RWPE1 (cell line): ENCODE results near the gene PDE4D.

Experiments used
- CTCF ChIA-PET: fragments of 350-600 bp; sonication (Branson Sonifier 250); formaldehyde crosslinking; extraction: SDS; loops from one replicate; lab custom pipeline; 2021; lab: Yijun Ruan, JAX
- POLR2A ChIA-PET: fragments of 400-600 bp; formaldehyde crosslinking; extraction: SDS; loops from one replicate; lab custom pipeline; 2020; ENCODE audit warnings: antibody characterized with exemption; ENCODE audit not compliant: low non-redundant PET; lab: Yijun Ruan, JAX
- DNase-seq: peaks from one replicate; pipeline ENCODE4 v3.0.0; 2012; ENCODE audit warnings: low spot score
- H3K27ac ChIP-seq: fragments of 450-650 bp; 2 replicates; pipeline ENCODE4 v1.5.1; 2017
- CTCF ChIP-seq: fragments of 450-650 bp; conservative IDR thresholded peaks from 2 replicates; pipeline ENCODE4 v1.5.1; 2017; ENCODE audit warnings: low read depth, mild to moderate bottlenecking

PDE4D gene

DNA sequence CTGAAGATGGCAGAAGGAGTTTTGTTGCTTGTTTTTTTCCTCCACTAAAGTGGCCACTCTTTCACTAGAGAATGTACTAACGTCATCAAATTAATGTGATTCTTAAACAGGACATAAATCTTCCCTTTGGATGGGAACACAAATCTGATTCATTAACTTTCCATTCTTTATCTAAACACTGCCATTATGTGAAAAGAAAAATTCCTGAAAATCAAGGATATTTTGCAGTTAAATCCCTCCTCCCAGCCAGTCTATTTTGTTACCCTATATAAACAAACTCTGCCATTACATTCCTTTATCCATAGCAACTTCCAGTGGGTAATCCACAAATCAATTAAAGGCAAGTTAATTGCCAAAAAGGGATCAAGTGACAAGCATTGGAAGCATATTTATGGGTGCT lies 546.5 kb downstream of the PDE4D start:
- DNase-seq, result no peak
- ChIA-PET POLR2A (no interaction called here), CTCF (interaction anchor here (1.0 kb wide), 1 partner anchor 11 kb away, joined by 4 read pairs; no protein-coding TSS in a partner anchor)
- no peak for TF ChIP-seq CTCF
- H3K27ac ChIP-seq, result no peak overlapping the region

DNA sequence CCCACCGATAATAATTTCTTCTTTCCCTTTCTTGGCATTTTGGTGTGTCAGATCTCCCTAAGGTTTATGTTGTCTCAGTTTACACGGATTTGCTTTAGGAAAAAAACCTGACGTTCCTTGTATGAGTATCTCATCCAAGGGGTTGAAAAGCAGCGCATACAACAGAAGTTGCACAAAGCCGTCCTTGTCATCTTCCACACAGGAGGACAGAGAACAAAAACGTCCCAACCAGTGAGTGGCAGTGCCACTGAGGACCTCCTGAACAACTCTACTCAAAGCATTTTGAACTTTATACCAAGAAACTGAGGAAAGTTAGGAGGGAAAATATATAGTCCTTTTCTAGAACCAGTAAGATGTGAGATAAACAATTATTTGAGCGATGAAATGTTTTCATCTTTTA lies 547.0 kb downstream of the PDE4D start:
- no peak for TF ChIP-seq CTCF
- H3K27ac ChIP-seq, result no peak overlapping the region
- CTCF ChIA-PET, result interaction anchor here (0.6 kb wide), 1 partner anchor 87 kb away, joined by 3 read pairs; no protein-coding TSS in a partner anchor

GRCh38 chr5:59342181-59342580 lies 551.3 kb downstream of the PDE4D start:
- CTCF ChIA-PET, result interaction anchor here (0.6 to 0.7 kb wide), 3 partner anchors 64 to 78 kb away, joined by 3 to 5 read pairs (median 3); no protein-coding TSS in a partner anchor
- POLR2A ChIA-PET, result no interaction called here

More for the DNA sequence above, 547.0 kb downstream of the PDE4D start:
- no peak for DNase-seq
- POLR2A ChIA-PET, result no interaction called here

GRCh38 chr5:59341760-59342159 lies 551.8 kb downstream of the PDE4D start:
- no peak for TF ChIP-seq CTCF
- no peak overlapping the region for H3K27ac ChIP-seq
- DNase-seq, result no peak
- POLR2A ChIA-PET, result no interaction called here
- CTCF ChIA-PET, result interaction anchor here (0.7 kb wide), 1 partner anchor 63 kb away, joined by 3 read pairs; no protein-coding TSS in a partner anchor

More at GRCh38 chr5:59342181-59342580, 551.3 kb downstream of the PDE4D start:
- no peak for DNase-seq
- no peak overlapping the region for H3K27ac ChIP-seq
- no peak for TF ChIP-seq CTCF

DNA sequence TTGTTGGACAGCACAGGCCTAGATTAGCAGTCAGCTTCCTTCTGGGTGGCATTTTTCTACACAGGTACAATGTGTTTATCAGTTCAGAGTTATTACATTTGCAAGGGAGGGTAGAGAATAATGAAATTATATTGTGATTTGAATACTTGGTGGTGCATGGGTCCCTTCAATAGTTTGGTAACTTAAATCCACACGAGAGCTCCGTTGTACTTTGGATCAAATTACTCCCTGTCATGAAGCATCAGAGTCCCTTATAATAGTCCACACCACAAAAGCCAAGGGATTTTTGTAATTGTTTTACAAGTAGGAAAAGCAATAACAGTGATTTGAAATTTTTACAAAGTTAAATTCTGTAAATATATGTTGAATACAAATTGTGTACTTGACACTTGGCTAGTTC lies 552.4 kb downstream of the PDE4D start:
- POLR2A ChIA-PET, result no interaction called here
- CTCF ChIA-PET, result no interaction called here

GRCh38 chr5:59340637-59341036 lies 552.9 kb downstream of the PDE4D start:
- POLR2A ChIA-PET, result no interaction called here
- no peak for DNase-seq
- H3K27ac ChIP-seq, result no peak overlapping the region
- CTCF ChIA-PET, result no interaction called here
- no peak for TF ChIP-seq CTCF

More for the DNA sequence above, 552.4 kb downstream of the PDE4D start:
- no peak for DNase-seq
- TF ChIP-seq CTCF, result no peak
- H3K27ac ChIP-seq, result no peak overlapping the region
